GM13977 (cell line): ENCODE data around the gene COMMD1.

Experiments used
- DNase-seq: peaks from one replicate; pipeline ENCODE4 v3.0.0; 2012; ENCODE audit warnings: low spot score
- CTCF ChIP-seq: IDR thresholded peaks from 2 replicates; pipeline ENCODE4 v1.5.1; 2012; ENCODE audit warnings: mild to moderate bottlenecking, control low read depth; ENCODE audit not compliant: insufficient read depth; ENCODE audit errors: extremely low read depth, missing control alignments
- in situ Hi-C: fragments of 300-500 bp; cut with MboI; formaldehyde crosslinking; loops from one replicate; pipeline ENCODE4 v1.12.0; 2022; ENCODE audit warnings: low sequenced_read_pairs, low pct_unique_long_range_greater_than_20kb, mixed read lengths, inconsistent platforms; ENCODE audit not compliant: unreplicated experiment

The COMMD1 gene

GRCh38 chr2:62102402-62102920 lies 197.0 kb downstream of the COMMD1 start:
- TF ChIP-seq CTCF: no peak
- no peak for DNase-seq
- in situ Hi-C loops: no loop called here

GRCh38 chr2:62109554-62109953 lies 204.1 kb downstream of the COMMD1 start:
- in situ Hi-C loops: no loop called here
- TF ChIP-seq CTCF: no peak
- no peak for DNase-seq

GRCh38 chr2:62110415-62111025 lies 205.0 kb downstream of the COMMD1 start:
- TF ChIP-seq CTCF: no peak
- DNase-seq: no peak
- in situ Hi-C loops: no loop called here

- no peak for TF ChIP-seq CTCF
- in situ Hi-C loops: no loop called here
- DNase-seq: no peak
Observed at GRCh38 chr2:62112179-62112578, 206.7 kb downstream of the COMMD1 start.

GRCh38 chr2:62114564-62114963 lies 209.1 kb downstream of the COMMD1 start:
- DNase-seq: no peak
- in situ Hi-C loops: no loop called here
- no peak for TF ChIP-seq CTCF

- DNase-seq: no peak
- no peak for TF ChIP-seq CTCF
- in situ Hi-C loops: no loop called here
Observed at GRCh38 chr2:62116983-62117382, 211.5 kb downstream of the COMMD1 start.
